ENCODE measurements around the gene ASAP2.

ASAP2 gene

DNA sequence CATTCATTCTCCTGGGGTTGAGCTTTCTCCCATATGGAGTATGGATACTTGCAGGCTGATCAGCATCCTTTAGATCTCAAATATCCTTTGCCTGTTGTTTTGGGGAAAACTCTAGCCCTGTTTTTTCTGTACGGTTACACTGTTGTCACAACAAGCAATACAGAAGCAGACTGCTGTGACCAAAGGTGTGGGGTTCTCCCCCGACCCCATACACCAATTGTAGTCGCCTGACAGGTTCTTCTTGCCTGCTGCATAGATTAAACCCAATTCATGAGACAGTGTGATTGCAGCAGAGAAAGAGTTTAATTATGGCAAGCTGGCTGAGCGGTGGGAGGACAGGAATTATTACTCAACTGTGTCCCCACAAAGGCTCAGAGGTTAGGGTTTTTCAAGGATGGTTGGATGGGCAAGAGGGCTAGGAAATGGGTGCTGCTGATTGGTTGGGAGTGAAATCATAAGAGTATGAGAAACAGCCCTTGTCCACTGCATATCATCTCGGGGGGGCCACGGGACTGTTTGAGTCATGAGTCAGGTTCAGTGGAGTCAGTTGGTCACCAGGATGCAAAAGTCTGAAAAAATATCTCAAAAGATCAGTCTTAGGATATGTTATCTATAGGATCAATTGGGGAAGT, 176.1 kb downstream of the ASAP2 start:
- peaks cover 77% of the 10 kb centered on the region for H3K36me3 ChIP-seq (ENCODE audit: insufficient read depth, low read length)
- H3K4me2 ChIP-seq (ENCODE audit: low read length), result no peak overlapping the region
- no peak overlapping the region for H3K4me3 ChIP-seq (ENCODE audit: low read length)
- peaks cover 53% of the 10 kb centered on the region for H3K4me1 ChIP-seq (ENCODE audit: control insufficient read depth, insufficient read depth, low read length)
- no peaks in the 10 kb centered on the region for H3K27me3 ChIP-seq (ENCODE audit: control insufficient read depth, insufficient read depth, low read length)
- no peaks in the 10 kb centered on the region for H3K9me3 ChIP-seq (replicated peaks; ENCODE audit: low read length)
- H3K9ac ChIP-seq (ENCODE audit: low read depth, low read length), result no peak overlapping the region

DNA sequence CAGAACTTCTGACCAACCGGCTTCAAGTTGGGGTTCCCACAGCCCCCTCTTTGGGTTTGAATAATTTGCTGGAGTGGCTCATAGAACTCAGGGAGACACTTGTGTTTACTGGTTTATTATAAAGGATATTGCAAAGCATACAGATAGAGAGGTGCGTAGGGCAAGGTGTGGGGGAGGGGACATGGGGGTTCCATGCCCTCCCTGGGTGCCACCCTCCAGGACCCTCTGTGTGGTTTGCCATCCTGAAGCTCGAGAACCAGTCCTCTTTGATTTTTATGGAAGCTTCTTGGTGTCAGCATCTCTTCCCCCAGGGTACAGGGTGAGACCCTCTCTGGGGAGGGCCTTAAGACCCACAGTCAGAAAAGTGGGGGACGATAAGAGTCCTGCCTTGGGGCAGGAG, 177.9 kb downstream of the ASAP2 start:
- H3K36me3 ChIP-seq (ENCODE audit: insufficient read depth, low read length), result peaks cover 80% of the 10 kb centered on the region
- H3K27me3 ChIP-seq (ENCODE audit: control insufficient read depth, insufficient read depth, low read length), result no peaks in the 10 kb centered on the region
- no peak overlapping the region for H3K9ac ChIP-seq (ENCODE audit: low read depth, low read length)

DNA sequence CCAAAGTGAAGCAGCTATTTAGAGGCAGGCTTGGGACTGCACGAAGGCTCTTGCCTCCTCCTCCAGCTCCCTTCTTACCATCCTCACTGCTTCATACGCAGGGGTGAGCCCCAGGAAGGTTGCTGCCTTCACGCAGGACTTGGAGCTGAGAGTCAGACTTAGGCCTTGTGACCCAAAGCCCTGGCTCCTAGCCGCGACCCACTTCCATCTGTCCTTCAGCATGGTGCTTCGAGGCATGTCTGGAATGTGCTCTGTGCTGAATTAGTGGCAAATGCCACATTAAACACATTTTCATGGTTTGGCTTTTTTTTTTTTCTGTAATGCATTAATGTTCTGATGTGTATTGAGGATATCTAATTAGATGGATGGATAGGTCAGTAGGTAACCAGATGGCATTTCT, 179.2 kb downstream of the ASAP2 start:
- no peak overlapping the region for H3K9ac ChIP-seq (ENCODE audit: low read depth, low read length)
- H3K9me3 ChIP-seq (replicated peaks; ENCODE audit: low read length), result no peaks in the 10 kb centered on the region
- peaks cover 30% of the 10 kb centered on the region for H3K4me1 ChIP-seq (ENCODE audit: control insufficient read depth, insufficient read depth, low read length)
- H3K36me3 ChIP-seq (ENCODE audit: insufficient read depth, low read length), result peaks cover 86% of the 10 kb centered on the region
- no peaks in the 10 kb centered on the region for H3K27me3 ChIP-seq (ENCODE audit: control insufficient read depth, insufficient read depth, low read length)
- H3K4me3 ChIP-seq (ENCODE audit: low read length), result no peak overlapping the region
- no peak overlapping the region for H3K4me2 ChIP-seq (ENCODE audit: low read length)

More for the DNA sequence above, 177.9 kb downstream of the ASAP2 start:
- H3K9me3 ChIP-seq (replicated peaks; ENCODE audit: low read length), result no peaks in the 10 kb centered on the region
- H3K4me2 ChIP-seq (ENCODE audit: low read length), result no peak overlapping the region
- H3K4me1 ChIP-seq (ENCODE audit: control insufficient read depth, insufficient read depth, low read length), result peaks cover 36% of the 10 kb centered on the region
- H3K4me3 ChIP-seq (ENCODE audit: low read length), result no peak overlapping the region

DNA sequence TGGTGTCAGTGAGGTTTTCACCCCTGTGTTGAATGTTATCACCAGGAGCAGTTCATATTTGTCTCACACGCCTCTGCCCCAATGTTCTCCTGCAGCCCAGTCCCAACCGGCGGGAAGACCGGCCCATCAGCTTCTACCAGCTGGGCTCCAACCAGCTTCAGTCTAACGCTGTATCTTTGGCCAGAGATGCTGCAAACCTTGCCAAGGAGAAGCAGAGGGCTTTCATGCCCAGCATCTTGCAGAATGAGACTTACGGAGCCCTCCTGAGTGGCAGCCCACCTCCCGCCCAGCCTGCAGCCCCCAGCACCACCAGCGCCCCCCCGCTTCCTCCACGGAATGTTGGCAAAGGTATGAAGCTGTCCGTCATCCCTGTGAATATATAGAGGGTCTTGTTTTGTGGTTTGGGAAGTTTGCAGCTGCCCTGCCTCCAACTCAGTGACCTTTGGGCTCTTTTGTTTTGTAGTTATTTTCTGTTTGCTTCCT, 181.6 kb downstream of the ASAP2 start:
- Histone ChIP-seq H3K4me1 (ENCODE audit: control insufficient read depth, insufficient read depth, low read length) (peaks cover 21% of the 10 kb centered on the region), H3K36me3 (ENCODE audit: insufficient read depth, low read length) (peaks cover 84% of the 10 kb centered on the region), H3K4me2 (ENCODE audit: low read length) (no peak overlapping the region), H3K9me3 (replicated peaks; ENCODE audit: low read length) (no peaks in the 10 kb centered on the region), H3K27me3 (ENCODE audit: control insufficient read depth, insufficient read depth, low read length) (no peaks in the 10 kb centered on the region), H3K9ac (ENCODE audit: low read depth, low read length) (no peak overlapping the region), H3K4me3 (ENCODE audit: low read length) (no peak overlapping the region)

DNA sequence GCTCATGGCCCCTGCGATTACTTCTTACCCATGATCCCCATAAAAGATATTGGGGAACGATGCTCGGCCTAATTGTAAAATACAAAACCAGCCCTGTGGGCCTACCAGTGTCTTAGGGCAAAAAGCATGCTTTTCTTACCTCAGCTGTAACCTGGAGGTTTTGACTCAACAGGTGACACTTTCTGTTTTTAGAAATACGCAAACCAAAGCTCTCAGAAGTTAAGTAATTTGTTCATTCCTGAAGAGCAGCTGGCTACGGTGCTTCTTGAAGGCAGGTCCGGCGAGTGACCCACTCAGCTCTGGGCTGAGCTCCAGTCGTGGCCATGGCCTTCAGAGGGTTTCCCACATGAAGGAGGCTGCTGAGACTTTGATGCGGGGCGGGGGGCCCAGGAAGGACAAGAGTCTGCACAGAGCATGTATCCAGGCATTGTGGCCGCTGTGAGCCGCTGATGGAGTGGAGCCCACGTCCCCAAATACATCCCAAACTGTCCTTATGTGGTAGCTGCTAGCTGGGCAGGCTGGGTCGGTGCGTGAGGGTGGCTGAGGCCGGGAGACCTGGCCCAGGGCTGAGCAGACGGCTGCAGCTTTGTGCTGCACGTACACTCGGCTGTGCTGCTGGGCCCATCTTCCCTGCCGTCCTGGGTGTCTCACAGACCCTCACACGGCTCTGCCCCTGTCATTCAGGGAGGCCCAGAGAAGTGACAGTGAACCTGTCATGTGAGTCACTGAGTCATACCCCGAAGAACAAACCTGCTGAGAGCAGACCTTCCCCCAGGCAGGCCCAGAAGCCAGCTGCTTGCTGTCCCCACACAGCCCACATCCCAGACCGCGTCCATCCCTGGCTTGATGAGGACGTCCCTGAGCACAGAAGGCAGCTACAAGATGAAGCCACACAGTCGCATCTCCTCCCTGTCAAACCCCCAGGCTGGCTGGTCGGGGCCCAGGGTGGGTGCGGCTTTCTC, 182.6 kb downstream of the ASAP2 start:
- Histone ChIP-seq H3K4me1 (ENCODE audit: control insufficient read depth, insufficient read depth, low read length) (peaks cover 21% of the 10 kb centered on the region), H3K36me3 (ENCODE audit: insufficient read depth, low read length) (peaks cover 84% of the 10 kb centered on the region), H3K9me3 (replicated peaks; ENCODE audit: low read length) (no peaks in the 10 kb centered on the region), H3K27me3 (ENCODE audit: control insufficient read depth, insufficient read depth, low read length) (no peaks in the 10 kb centered on the region), H3K4me3 (ENCODE audit: low read length) (no peak overlapping the region), H3K4me2 (ENCODE audit: low read length) (no peak overlapping the region), H3K9ac (ENCODE audit: low read depth, low read length) (no peak overlapping the region)

DNA sequence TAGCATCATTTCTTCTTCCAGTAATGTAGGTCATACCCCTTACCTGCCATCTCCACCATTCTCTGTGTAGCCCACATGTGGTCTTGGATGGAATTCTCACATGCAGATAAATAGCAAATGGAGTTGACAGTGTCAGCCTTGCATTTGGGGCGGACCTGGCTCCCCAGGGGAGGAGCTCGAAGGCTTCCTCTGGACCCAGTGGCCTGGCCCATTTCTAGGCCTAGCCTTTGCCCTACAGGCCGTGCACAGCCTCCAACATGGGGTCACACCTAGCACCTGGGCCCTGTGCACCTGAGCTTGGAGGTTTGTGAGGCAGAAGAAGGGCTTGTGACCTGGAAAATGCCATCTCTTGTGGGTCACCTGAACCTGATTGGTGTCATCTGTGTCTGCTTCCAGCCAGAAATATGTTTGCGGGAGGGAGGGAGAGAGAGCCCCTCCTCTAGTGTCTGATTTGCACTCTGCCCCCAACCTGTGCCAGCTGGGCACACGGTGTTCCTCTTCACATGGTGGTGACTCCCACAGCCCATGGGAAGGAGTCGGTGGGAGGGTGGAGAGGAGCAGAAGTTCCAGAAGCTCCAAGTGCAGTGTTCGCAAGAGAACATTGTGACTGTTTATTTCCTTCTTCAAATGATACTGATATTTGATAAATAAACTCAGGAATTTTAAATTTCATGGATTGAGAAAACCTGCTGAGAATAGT, 183.7 kb downstream of the ASAP2 start:
- Histone ChIP-seq H3K36me3 (ENCODE audit: insufficient read depth, low read length) (peaks cover 81% of the 10 kb centered on the region), H3K4me2 (ENCODE audit: low read length) (no peak overlapping the region), H3K4me3 (ENCODE audit: low read length) (no peak overlapping the region), H3K9me3 (replicated peaks; ENCODE audit: low read length) (no peaks in the 10 kb centered on the region), H3K4me1 (ENCODE audit: control insufficient read depth, insufficient read depth, low read length) (peaks cover 21% of the 10 kb centered on the region), H3K27me3 (ENCODE audit: control insufficient read depth, insufficient read depth, low read length) (no peaks in the 10 kb centered on the region), H3K9ac (ENCODE audit: low read depth, low read length) (no peak overlapping the region)

DNA sequence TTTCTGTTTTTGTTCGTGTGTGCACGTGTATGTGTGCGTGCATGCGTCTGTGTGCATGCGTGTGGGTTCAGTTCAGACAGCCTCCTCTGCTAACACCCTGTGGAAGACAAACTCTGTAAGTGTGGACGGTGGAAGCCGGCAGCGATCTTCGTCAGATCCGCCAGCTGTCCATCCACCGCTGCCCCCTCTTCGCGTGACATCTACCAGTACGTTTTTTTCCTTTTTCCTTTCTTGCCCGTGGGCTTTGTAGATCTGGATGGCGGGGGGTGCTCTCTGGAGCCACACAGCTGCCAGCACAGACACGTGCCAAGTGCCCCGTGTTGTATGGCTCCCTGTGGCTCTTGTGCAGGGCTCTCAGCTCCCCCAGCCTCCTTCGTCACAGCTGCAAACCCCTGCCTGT, 184.4 kb downstream of the ASAP2 start:
- H3K27me3 ChIP-seq (ENCODE audit: control insufficient read depth, insufficient read depth, low read length), result no peaks in the 10 kb centered on the region
- no peak overlapping the region for H3K4me3 ChIP-seq (ENCODE audit: low read length)
- H3K4me2 ChIP-seq (ENCODE audit: low read length), result no peak overlapping the region
- no peaks in the 10 kb centered on the region for H3K9me3 ChIP-seq (replicated peaks; ENCODE audit: low read length)
- H3K36me3 ChIP-seq (ENCODE audit: insufficient read depth, low read length), result peaks cover 78% of the 10 kb centered on the region
- H3K9ac ChIP-seq (ENCODE audit: low read depth, low read length), result no peak overlapping the region
- peaks cover 14% of the 10 kb centered on the region for H3K4me1 ChIP-seq (ENCODE audit: control insufficient read depth, insufficient read depth, low read length)

DNA sequence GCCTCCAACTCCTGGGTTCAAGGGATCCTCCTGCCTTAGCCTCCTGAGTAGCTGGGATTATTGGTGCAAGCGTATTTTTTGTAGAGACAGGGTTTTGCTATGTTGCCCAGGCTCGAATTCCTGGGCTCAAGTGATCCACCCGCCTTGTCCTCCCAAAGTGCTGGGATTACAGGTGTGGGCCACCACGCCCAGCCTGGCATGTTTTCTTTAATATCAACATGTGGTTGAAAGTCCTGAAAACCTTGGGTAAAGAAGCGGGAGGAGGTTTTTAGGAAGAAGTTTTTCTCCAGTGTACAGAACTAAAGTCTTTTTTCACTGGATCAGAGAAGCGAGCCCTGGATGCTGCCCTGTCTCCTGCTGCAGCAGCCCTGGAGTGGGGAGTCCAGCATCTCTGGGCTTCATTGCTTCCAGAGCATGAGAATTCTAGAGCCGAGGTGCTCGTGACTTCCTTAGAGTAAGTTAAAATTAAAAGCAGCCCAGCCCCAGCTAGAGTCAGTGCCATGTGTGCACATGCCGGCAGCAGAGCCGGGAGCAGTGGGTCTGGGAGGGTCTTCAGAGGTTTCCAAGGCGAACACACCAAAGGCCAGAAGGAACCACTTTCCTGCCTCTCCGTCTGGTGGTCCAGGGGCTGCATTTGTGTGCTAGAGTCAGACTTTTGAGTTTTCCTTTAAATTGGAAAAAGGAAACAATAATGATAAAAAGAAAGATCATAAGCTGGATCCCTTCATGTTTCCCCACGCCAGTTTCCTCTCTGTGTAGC, 185.5 kb downstream of the ASAP2 start:
- H3K4me3 ChIP-seq (ENCODE audit: low read length), result no peak overlapping the region
- no peaks in the 10 kb centered on the region for H3K27me3 ChIP-seq (ENCODE audit: control insufficient read depth, insufficient read depth, low read length)
- no peak overlapping the region for H3K9ac ChIP-seq (ENCODE audit: low read depth, low read length)
- no peak overlapping the region for H3K4me2 ChIP-seq (ENCODE audit: low read length)
- no peaks in the 10 kb centered on the region for H3K9me3 ChIP-seq (replicated peaks; ENCODE audit: low read length)
- H3K36me3 ChIP-seq (ENCODE audit: insufficient read depth, low read length), result peaks cover 81% of the 10 kb centered on the region
- H3K4me1 ChIP-seq (ENCODE audit: control insufficient read depth, insufficient read depth, low read length), result peaks cover 4% of the 10 kb centered on the region

DNA sequence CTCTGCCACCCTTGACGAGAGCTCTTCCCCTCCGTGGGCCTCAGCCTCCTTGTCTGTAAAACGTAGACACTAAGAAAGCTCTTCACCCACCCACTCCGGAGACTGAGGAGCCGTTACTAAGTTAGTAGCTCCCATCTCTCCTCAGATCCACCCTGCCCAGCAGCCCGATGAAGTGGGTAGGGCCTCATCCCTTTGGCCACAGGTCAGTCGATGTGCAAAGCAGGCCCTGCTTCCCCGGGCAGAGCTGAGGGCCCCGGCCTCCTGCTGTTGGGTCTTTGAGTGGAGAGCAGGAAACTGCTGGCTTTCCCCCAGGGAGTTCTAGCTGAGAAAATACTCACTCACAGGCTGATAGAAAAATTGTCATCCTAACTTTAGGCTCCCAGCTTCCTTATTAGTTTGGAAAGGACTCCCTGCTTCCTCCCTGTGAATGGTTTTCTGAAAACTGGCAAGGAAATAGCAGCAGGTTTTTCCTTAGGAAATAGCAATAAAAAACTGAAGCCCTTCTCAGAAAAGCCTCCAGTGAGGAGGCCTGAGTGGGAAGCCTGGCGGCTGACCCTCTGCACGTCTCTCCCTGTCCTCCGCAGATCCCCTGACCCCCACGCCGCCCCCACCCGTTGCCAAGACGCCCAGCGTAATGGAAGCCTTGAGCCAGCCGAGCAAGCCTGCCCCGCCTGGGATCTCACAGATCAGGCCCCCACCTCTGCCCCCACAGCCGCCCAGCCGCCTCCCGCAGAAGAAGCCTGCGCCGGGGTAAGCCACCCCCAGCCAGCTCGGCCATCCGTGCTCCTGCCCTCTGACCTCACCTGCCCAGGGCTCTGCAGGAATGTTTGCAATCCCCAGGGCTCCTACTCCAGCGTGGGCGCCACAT, 186.5 kb downstream of the ASAP2 start:
- no peak overlapping the region for H3K4me2 ChIP-seq (ENCODE audit: low read length)
- no peaks in the 10 kb centered on the region for H3K9me3 ChIP-seq (replicated peaks; ENCODE audit: low read length)
- no peaks in the 10 kb centered on the region for H3K27me3 ChIP-seq (ENCODE audit: control insufficient read depth, insufficient read depth, low read length)
- H3K4me3 ChIP-seq (ENCODE audit: low read length), result no peak overlapping the region
- H3K36me3 ChIP-seq (ENCODE audit: insufficient read depth, low read length), result peaks cover 76% of the 10 kb centered on the region
- no peak overlapping the region for H3K9ac ChIP-seq (ENCODE audit: low read depth, low read length)
- H3K4me1 ChIP-seq (ENCODE audit: control insufficient read depth, insufficient read depth, low read length), result no peaks in the 10 kb centered on the region

DNA sequence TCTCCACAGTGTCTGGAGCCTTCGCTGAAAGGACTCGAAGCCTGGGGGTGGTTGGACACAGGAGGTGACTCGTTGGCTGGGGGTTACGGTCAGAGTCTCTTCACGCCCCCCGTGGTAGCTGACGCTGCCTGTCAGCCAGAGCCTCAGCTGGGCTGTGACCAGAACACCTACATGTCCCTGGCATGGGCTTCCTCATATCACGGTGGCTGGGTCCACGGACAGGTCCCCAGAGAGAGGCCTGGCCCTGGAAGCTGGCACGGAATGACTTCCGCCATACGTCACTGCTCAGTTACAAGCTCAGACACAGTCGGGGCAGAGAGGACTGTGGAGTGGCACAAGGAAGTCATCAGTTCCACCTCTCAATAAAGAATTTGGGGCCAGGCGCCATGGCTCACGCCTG, 188.2 kb downstream of the ASAP2 start:
- H3K9ac ChIP-seq (ENCODE audit: low read depth, low read length), result no peak overlapping the region
- no peaks in the 10 kb centered on the region for H3K9me3 ChIP-seq (replicated peaks; ENCODE audit: low read length)
- no peaks in the 10 kb centered on the region for H3K4me1 ChIP-seq (ENCODE audit: control insufficient read depth, insufficient read depth, low read length)
- no peak overlapping the region for H3K4me3 ChIP-seq (ENCODE audit: low read length)
- H3K36me3 ChIP-seq (ENCODE audit: insufficient read depth, low read length), result peaks cover 69% of the 10 kb centered on the region
- H3K27me3 ChIP-seq (ENCODE audit: control insufficient read depth, insufficient read depth, low read length), result no peaks in the 10 kb centered on the region
- no peak overlapping the region for H3K4me2 ChIP-seq (ENCODE audit: low read length)

Measured in skeletal muscle satellite cell (primary cell).